CD14-positive monocyte (primary cell): ENCODE measurements around the gene SLC35B1. TPM values are rescaled to one million over a fixed set of nuclear protein-coding genes. Genes with fewer than 3 reads are reported as not detected.
A peak's percentile ranks its signal among the peaks of the same experiment; 100 is the strongest.
"Not testable (repeated sequence)": the region's sequence is repeated elsewhere in the genome, so short reads cannot be mapped to it uniquely, and the experiment has no call there.

Source experiments
- DNase-seq, 3 donors: peaks; one replicate each; pipeline ENCODE4 v3.0.0-alpha.2; 2011 to 2022
- H2AFZ ChIP-seq: 2 replicates; pipeline ENCODE4 v1.6.0; 2012; ENCODE audit warnings: mild to moderate bottlenecking, low read depth, low read length, inconsistent platforms; ENCODE audit not compliant: insufficient read depth, poor library complexity, severe bottlenecking
- H3K27ac ChIP-seq, 2 donors: 1 replicate in 1 of 2; 2 replicates in 1 of 2; pipeline ENCODE4 v1.5.1; 2012 to 2013; ENCODE audit warnings: low read length in 2 of 2, control low read depth in 1 of 2, inconsistent platforms in 1 of 2, low read depth in 1 of 2, mild to moderate bottlenecking in 1 of 2
- H3K27me3 ChIP-seq, 2 donors: one replicate each; pipeline versions ENCODE4 v1.6.0 to v1.6.1; 2011 to 2013; ENCODE audit warnings: low read length in 2 of 2; ENCODE audit not compliant: control insufficient read depth in 2 of 2, insufficient read depth in 2 of 2
- H3K36me3 ChIP-seq, 2 donors: replicated peaks in 1 of 2; 1 replicate in 1 of 2; 2 replicates in 1 of 2; pipeline versions ENCODE4 v1.5.1 to v1.6.1; 2012 to 2013; ENCODE audit warnings: low read length in 2 of 2, control low read depth in 1 of 2, inconsistent platforms in 1 of 2, mild to moderate bottlenecking in 1 of 2; ENCODE audit not compliant: insufficient read depth in 2 of 2, control insufficient read depth in 1 of 2
- H3K4me1 ChIP-seq, 2 donors: 1 replicate in 1 of 2; 2 replicates in 1 of 2; pipeline versions ENCODE4 v1.5.1 to v1.6.1; 2012 to 2013; ENCODE audit warnings: low read length in 2 of 2, control low read depth in 1 of 2, inconsistent platforms in 1 of 2, mild to moderate bottlenecking in 1 of 2, moderate library complexity in 1 of 2; ENCODE audit not compliant: insufficient read depth in 2 of 2, control insufficient read depth in 1 of 2
- H3K4me2 ChIP-seq: replicated peaks from 2 replicates; pipeline ENCODE3; 2012; ENCODE audit warnings: low read length, moderate library complexity, mild to moderate bottlenecking; ENCODE audit not compliant: poor library complexity, severe bottlenecking; ENCODE audit errors: extremely low read depth
- H3K4me3 ChIP-seq, 3 experiments: fragments of 200-600 bp in 1 of 3; sonication (generic) in 1 of 3; replicated peaks in 1 of 3; 1 replicate in 2 of 3; 2 replicates in 1 of 3; pipeline ENCODE4 v1.5.1; 2011 to 2013; ENCODE audit warnings: low read length in 3 of 3, mild to moderate bottlenecking in 3 of 3, control low read depth in 2 of 3, low read depth in 2 of 3, inconsistent platforms in 1 of 3, moderate library complexity in 1 of 3
- H3K79me2 ChIP-seq: 2 replicates; pipeline ENCODE4 v1.6.0; 2012; ENCODE audit warnings: mild to moderate bottlenecking, control low read depth, inconsistent platforms, low read length, moderate library complexity; ENCODE audit not compliant: insufficient read depth
- H3K9ac ChIP-seq: 2 replicates; pipeline ENCODE4 v1.6.0; 2017; ENCODE audit warnings: low read length, mild to moderate bottlenecking; ENCODE audit not compliant: insufficient read depth, poor library complexity, severe bottlenecking
- H3K9me3 ChIP-seq, 2 donors: replicated peaks in 1 of 2; 1 replicate in 1 of 2; 2 replicates in 1 of 2; pipeline versions ENCODE4 v1.5.1 to v1.6.1; 2012 to 2013; ENCODE audit warnings: low read length in 2 of 2, control low read depth in 1 of 2; ENCODE audit not compliant: control insufficient read depth in 1 of 2, insufficient read depth in 1 of 2
- H4K20me1 ChIP-seq: 2 replicates; pipeline ENCODE4 v1.6.0; 2012; ENCODE audit warnings: mild to moderate bottlenecking, low read length, control low read depth, moderate library complexity; ENCODE audit not compliant: insufficient read depth
- H3K27ac Mint-ChIP-seq, 7 donors: one replicate each; pipeline ENCODE4 v1.8.0; 2020; ENCODE audit warnings: mild to moderate bottlenecking in 7 of 7, mixed read lengths in 7 of 7, moderate library complexity in 6 of 7, inconsistent platforms in 2 of 7
- H3K27me3 Mint-ChIP-seq, 3 donors: one replicate each; pipeline ENCODE4 v1.8.0; 2021 to 2022; ENCODE audit warnings: low read depth in 3 of 3, mild to moderate bottlenecking in 3 of 3, mixed read lengths in 3 of 3, moderate library complexity in 3 of 3, inconsistent platforms in 1 of 3
- H3K36me3 Mint-ChIP-seq, 2 donors: one replicate each; pipeline ENCODE4 v1.8.0; 2020; ENCODE audit warnings: mixed read lengths in 2 of 2, inconsistent platforms in 1 of 2, mild to moderate bottlenecking in 1 of 2
- H3K4me1 Mint-ChIP-seq: one replicate; pipeline ENCODE4 v1.8.0; 2020; ENCODE audit warnings: mild to moderate bottlenecking, mixed read lengths
- H3K4me3 Mint-ChIP-seq, 2 donors: one replicate each; pipeline ENCODE4 v1.8.0; 2020; ENCODE audit warnings: mild to moderate bottlenecking in 2 of 2, mixed read lengths in 2 of 2, moderate library complexity in 1 of 2
- H3K9me3 Mint-ChIP-seq, 7 donors: one replicate each; pipeline ENCODE4 v1.8.0; 2020 to 2022; ENCODE audit warnings: mixed read lengths in 7 of 7, mild to moderate bottlenecking in 6 of 7, moderate library complexity in 6 of 7, inconsistent platforms in 2 of 7
- WGBS: methylation state at CpG from one replicate; pipeline ENCODE4 v1.1.5; 2013; ENCODE audit warnings: missing lambda C conversion rate; ENCODE audit not compliant: insufficient coverage; 5-methylcytosine and 5-hydroxymethylcytosine counted together
- intact Hi-C, 2 donors: fragments of 100-400 bp; cut with micrococcal nuclease; formaldehyde crosslinking; loops; one replicate each; pipeline versions ENCODE4 v1.15.0 to v1.15.1; 2023
- polyA plus RNA-seq, 3 donors: library from polyadenylated mRNA; depleted of rRNA in 1 of 3; unstranded in 2 of 3; stranded (reverse) in 1 of 3; fragments of 300-500 nt in 2 of 3; fragments of >200 nt in 1 of 3; fragmentation: Illumina TruSeq in 2 of 3; gene quantifications; 1 replicate in 2 of 3; 2 replicates in 1 of 3; pipeline ENCODE4 v1.2.3, GENCODE V29; 2012 to 2021
- TF ChIP-seq, protein P1 (sequence below): fragments of 200-600 bp; IDR thresholded peaks from one replicate; pipeline ENCODE4 v1.8.0; 2022; ENCODE audit warnings: antibody characterized with exemption, mild to moderate bottlenecking

The SLC35B1 gene
- polyA plus RNA-seq, 3 donors, result 56.0 to 61.0 (median 58.8) TPM

DNA sequence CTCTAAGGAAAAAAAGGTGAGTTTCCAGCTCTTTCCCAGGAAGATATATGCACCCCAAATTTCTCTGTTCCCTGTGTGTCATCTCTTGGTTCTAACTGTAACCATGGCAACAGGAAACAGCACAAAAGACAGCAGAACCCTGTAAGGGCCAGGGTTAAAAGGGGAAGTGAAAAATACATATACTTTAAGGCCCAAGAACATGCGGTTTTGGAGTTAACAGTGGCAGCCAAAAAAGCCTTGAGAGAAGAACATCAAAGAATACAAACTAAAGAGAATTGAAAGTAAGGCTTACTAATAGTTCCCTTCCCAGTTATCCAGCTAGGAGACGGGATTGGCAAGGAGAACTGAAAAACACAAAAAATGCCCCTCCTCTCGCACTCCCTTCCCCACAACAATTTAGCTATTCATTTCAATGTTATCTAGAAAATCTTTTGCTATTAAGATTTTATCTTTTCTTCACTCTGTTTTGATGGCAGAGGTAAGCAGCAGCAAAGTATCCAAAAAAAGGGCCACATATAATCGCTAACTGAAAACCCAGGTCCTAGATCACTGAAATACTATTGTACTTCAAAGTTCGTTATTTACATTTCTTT lies 31.4 kb downstream of the SLC35B1 start:
- Histone ChIP-seq H3K9me3 (no peaks in the 10 kb centered on the region), H2AFZ (no peak overlapping the region), H3K27ac (peak overlapping the region; percentile 89 to 96), H3K4me1 (peaks cover 31 to 41% of the 10 kb centered on the region in 2 donors), H3K79me2 (peaks cover 56% of the 10 kb centered on the region), H3K4me2 (peak overlapping the region; percentile 96), H3K27me3 (no peaks in the 10 kb centered on the region), H4K20me1 (peaks cover 39% of the 10 kb centered on the region), H3K4me3 (peak overlapping the region; percentile 70 to 81 (median 79)), H3K9ac (peak overlapping the region; percentile 92), H3K36me3 (peaks cover 6 to 20% of the 10 kb centered on the region in 2 donors)
- intact Hi-C loops, result no loop called here
- 0% methylated on average over 2 of the region's 5 CpGs for WGBS
- no peaks in the 10 kb centered on the region for H3K9me3 Mint-ChIP-seq
- peaks cover 0 to 4% (median 0%) of the 10 kb centered on the region in 3 donors for H3K27me3 Mint-ChIP-seq
- peak overlapping the region; percentile 98 to 100 (median 100) for H3K27ac Mint-ChIP-seq
- H3K4me3 Mint-ChIP-seq, result peak overlapping the region; percentile 91 to 95
- H3K36me3 Mint-ChIP-seq, result peaks cover 12 to 17% of the 10 kb centered on the region in 2 donors
- TF ChIP-seq, protein P1, sequence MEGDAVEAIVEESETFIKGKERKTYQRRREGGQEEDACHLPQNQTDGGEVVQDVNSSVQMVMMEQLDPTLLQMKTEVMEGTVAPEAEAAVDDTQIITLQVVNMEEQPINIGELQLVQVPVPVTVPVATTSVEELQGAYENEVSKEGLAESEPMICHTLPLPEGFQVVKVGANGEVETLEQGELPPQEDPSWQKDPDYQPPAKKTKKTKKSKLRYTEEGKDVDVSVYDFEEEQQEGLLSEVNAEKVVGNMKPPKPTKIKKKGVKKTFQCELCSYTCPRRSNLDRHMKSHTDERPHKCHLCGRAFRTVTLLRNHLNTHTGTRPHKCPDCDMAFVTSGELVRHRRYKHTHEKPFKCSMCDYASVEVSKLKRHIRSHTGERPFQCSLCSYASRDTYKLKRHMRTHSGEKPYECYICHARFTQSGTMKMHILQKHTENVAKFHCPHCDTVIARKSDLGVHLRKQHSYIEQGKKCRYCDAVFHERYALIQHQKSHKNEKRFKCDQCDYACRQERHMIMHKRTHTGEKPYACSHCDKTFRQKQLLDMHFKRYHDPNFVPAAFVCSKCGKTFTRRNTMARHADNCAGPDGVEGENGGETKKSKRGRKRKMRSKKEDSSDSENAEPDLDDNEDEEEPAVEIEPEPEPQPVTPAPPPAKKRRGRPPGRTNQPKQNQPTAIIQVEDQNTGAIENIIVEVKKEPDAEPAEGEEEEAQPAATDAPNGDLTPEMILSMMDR, result no peak
- peak; percentile 90 to 97 (median 95) for DNase-seq
- H3K4me1 Mint-ChIP-seq, result peaks cover 42% of the 10 kb centered on the region

DNA sequence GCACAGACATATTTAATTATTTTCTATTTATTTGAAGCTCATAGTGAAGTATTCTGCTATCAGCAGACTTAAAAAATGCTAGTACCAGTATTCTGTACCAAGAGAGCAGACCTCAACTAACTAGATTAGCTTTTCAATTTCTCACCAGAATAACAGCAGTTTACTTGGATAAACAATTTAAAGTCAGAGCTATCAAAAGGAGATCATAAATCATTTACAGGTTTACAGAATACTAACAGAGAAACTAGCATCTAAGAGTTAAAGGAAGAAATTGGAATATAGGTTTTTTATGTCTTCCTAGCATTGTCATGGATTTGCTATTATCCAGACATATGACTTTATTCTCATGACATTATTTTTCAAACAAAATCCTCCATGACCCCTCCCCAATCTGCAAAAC lies 33.3 kb downstream of the SLC35B1 start:
- peaks cover 57% of the 10 kb centered on the region for H4K20me1 ChIP-seq
- no peak overlapping the region for H3K4me3 Mint-ChIP-seq
- no peak overlapping the region for H3K27ac ChIP-seq

DNA sequence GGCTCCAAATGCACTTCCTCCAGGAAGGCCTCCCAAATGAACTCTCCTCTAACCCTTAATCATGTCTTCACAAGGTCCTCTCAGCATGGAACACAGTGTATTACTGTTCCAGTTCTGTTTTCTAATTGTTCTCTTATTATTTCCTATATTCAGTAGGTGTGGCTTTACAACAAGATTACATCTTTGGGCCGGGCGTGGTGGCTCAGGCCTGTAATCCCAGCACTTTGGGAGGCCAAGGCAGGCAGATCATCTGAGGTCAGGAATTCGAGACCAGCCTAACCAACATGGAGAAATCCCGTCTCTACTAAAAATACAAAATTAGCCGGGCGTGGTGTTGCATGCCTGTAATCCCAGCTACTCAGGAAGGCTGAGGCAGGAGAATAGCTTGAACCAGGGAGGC lies 34.1 kb downstream of the SLC35B1 start:
- H3K9ac ChIP-seq, intact Hi-C loops, H3K4me3 Mint-ChIP-seq, H3K4me3 ChIP-seq, H3K4me2 ChIP-seq, H2AFZ ChIP-seq, DNase-seq, H3K9me3 ChIP-seq, H3K27me3 ChIP-seq, H3K9me3 Mint-ChIP-seq, H3K27me3 Mint-ChIP-seq: not testable (repeated sequence)
- H3K36me3 ChIP-seq, result peaks cover 6 to 20% of the 10 kb centered on the region in 2 donors
- WGBS, result no CpG with 5 or more reads among the region's 6 CpGs
- Mint-ChIP-seq H3K4me1 (peaks cover 48% of the 10 kb centered on the region), H3K27ac (peak overlapping the region; percentile 35 to 98 (median 85)), H3K36me3 (peaks cover 12 to 21% of the 10 kb centered on the region in 2 donors)
- H4K20me1 ChIP-seq, result peaks cover 62% of the 10 kb centered on the region
- peaks cover 33 to 43% of the 10 kb centered on the region in 2 donors for H3K4me1 ChIP-seq
- peak overlapping the region; percentile 32 to 44 for H3K27ac ChIP-seq
- peaks cover 83% of the 10 kb centered on the region for H3K79me2 ChIP-seq

More for the DNA sequence above, 33.3 kb downstream of the SLC35B1 start:
- no peaks in the 10 kb centered on the region for H3K27me3 ChIP-seq
- no peak overlapping the region for H3K4me2 ChIP-seq
- peak overlapping the region in 6 of 7 donors; percentile 1 to 100 (median 88) for H3K27ac Mint-ChIP-seq
- H3K27me3 Mint-ChIP-seq, result peaks cover 0 to 4% (median 0%) of the 10 kb centered on the region in 3 donors
- H3K9me3 ChIP-seq, result no peaks in the 10 kb centered on the region
- H3K9me3 Mint-ChIP-seq, result no peaks in the 10 kb centered on the region
- no peak overlapping the region for H3K9ac ChIP-seq
- intact Hi-C loops, result no loop called here
- H3K4me1 ChIP-seq, result peaks cover 33 to 43% of the 10 kb centered on the region in 2 donors
- no peak overlapping the region for H3K4me3 ChIP-seq
- H3K36me3 ChIP-seq, result peaks cover 6 to 20% of the 10 kb centered on the region in 2 donors
- H3K4me1 Mint-ChIP-seq, result peaks cover 48% of the 10 kb centered on the region
- peaks cover 12 to 17% of the 10 kb centered on the region in 2 donors for H3K36me3 Mint-ChIP-seq
- TF ChIP-seq, protein P1, result no peak
- peaks cover 75% of the 10 kb centered on the region for H3K79me2 ChIP-seq
- no peak for DNase-seq
- H2AFZ ChIP-seq, result no peak overlapping the region
